Activated naive CD4-positive, alpha-beta T cell treated with anti-CD3 and anti-CD28 coated beads, Interleukin-2, amount 10 ng/mL, durations not matched to agents 7 days and 5 days (primary cell): ENCODE results near the gene MARCHF7.

Experiments
- CTCF ChIA-PET: fragments of 350-600 bp; sonication (Branson Sonifier 250); formaldehyde crosslinking; loops from one replicate; lab custom pipeline; 2021; ENCODE audit warnings: antibody characterized with exemption; lab: Charles Lee
- DNase-seq: peaks from one replicate; pipeline ENCODE4 v3.0.0-alpha.2; 2020
- H3K27ac Mint-ChIP-seq: one replicate; pipeline ENCODE4 v1.8.0; 2021; ENCODE audit warnings: mild to moderate bottlenecking, moderate library complexity, mixed read lengths
- H3K27me3 Mint-ChIP-seq: one replicate; pipeline ENCODE4 v1.8.0; 2021; ENCODE audit warnings: mild to moderate bottlenecking, mixed read lengths
- H3K36me3 Mint-ChIP-seq: one replicate; pipeline ENCODE4 v1.8.0; 2021; ENCODE audit warnings: mixed read lengths
- H3K4me1 Mint-ChIP-seq: one replicate; pipeline ENCODE4 v1.8.0; 2021; ENCODE audit warnings: mixed read lengths
- H3K4me3 Mint-ChIP-seq: one replicate; pipeline ENCODE4 v1.8.0; 2021; ENCODE audit warnings: mild to moderate bottlenecking, moderate library complexity, mixed read lengths
- H3K9me3 Mint-ChIP-seq: one replicate; pipeline ENCODE4 v1.8.0; 2021; ENCODE audit warnings: mixed read lengths

The MARCHF7 gene

GRCh38 chr2:159760326-159760725, 48.0 kb downstream of the MARCHF7 start:
- H3K9me3 Mint-ChIP-seq: no peaks in the 10 kb centered on the region
- no peak overlapping the region for H3K27ac Mint-ChIP-seq
- peaks cover 44% of the 10 kb centered on the region for H3K36me3 Mint-ChIP-seq
- no peak for DNase-seq
- H3K4me3 Mint-ChIP-seq: no peak overlapping the region
- CTCF ChIA-PET: no interaction called here
- peaks cover 2% of the 10 kb centered on the region for H3K4me1 Mint-ChIP-seq
- H3K27me3 Mint-ChIP-seq: no peaks in the 10 kb centered on the region

- CTCF ChIA-PET: no interaction called here
- Mint-ChIP-seq H3K4me3 (no peak overlapping the region), H3K9me3 (no peaks in the 10 kb centered on the region), H3K27ac (no peak overlapping the region), H3K36me3 (peaks cover 55% of the 10 kb centered on the region), H3K27me3 (no peaks in the 10 kb centered on the region), H3K4me1 (peaks cover 2% of the 10 kb centered on the region)
- DNase-seq: no peak
Observed at GRCh38 chr2:159762075-159762474, 49.8 kb downstream of the MARCHF7 start.
